ENCODE data around the gene LRRC1.

GRCh38 chr6:53811082-53811481, 16.3 kb downstream of the LRRC1 start:
- no peak for TF ChIP-seq EP300 (IDR thresholded peaks at IDR 0.05; ENCODE audit: low read depth)
- TF ChIP-seq POLR2A (IDR thresholded peaks at IDR 0.05): no peak
- TF ChIP-seq, protein P1, sequence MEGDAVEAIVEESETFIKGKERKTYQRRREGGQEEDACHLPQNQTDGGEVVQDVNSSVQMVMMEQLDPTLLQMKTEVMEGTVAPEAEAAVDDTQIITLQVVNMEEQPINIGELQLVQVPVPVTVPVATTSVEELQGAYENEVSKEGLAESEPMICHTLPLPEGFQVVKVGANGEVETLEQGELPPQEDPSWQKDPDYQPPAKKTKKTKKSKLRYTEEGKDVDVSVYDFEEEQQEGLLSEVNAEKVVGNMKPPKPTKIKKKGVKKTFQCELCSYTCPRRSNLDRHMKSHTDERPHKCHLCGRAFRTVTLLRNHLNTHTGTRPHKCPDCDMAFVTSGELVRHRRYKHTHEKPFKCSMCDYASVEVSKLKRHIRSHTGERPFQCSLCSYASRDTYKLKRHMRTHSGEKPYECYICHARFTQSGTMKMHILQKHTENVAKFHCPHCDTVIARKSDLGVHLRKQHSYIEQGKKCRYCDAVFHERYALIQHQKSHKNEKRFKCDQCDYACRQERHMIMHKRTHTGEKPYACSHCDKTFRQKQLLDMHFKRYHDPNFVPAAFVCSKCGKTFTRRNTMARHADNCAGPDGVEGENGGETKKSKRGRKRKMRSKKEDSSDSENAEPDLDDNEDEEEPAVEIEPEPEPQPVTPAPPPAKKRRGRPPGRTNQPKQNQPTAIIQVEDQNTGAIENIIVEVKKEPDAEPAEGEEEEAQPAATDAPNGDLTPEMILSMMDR (IDR thresholded peaks at IDR 0.05): no peak
